Placental epithelial cell (primary cell): Measurements from ENCODE around the gene PTPRN2. TPM values are rescaled to one million over a fixed set of nuclear protein-coding genes. Genes with fewer than 3 reads are reported as not detected.

ENCODE experiments used
- small RNA-seq: library from RNA; depleted of rRNA; stranded (forward); fragments of <200 nt; gene quantifications from one replicate; pipeline ENCODE3, GENCODE V24; 2012
- total RNA-seq: library from RNA; depleted of rRNA; stranded (reverse); fragments of >200 nt; gene quantifications from 2 replicates; pipeline ENCODE4 v1.2.3, GENCODE V29; 2012

The PTPRN2 gene
- total RNA-seq = under 0.01 and 0.11 TPM in 2 replicates

DNA sequence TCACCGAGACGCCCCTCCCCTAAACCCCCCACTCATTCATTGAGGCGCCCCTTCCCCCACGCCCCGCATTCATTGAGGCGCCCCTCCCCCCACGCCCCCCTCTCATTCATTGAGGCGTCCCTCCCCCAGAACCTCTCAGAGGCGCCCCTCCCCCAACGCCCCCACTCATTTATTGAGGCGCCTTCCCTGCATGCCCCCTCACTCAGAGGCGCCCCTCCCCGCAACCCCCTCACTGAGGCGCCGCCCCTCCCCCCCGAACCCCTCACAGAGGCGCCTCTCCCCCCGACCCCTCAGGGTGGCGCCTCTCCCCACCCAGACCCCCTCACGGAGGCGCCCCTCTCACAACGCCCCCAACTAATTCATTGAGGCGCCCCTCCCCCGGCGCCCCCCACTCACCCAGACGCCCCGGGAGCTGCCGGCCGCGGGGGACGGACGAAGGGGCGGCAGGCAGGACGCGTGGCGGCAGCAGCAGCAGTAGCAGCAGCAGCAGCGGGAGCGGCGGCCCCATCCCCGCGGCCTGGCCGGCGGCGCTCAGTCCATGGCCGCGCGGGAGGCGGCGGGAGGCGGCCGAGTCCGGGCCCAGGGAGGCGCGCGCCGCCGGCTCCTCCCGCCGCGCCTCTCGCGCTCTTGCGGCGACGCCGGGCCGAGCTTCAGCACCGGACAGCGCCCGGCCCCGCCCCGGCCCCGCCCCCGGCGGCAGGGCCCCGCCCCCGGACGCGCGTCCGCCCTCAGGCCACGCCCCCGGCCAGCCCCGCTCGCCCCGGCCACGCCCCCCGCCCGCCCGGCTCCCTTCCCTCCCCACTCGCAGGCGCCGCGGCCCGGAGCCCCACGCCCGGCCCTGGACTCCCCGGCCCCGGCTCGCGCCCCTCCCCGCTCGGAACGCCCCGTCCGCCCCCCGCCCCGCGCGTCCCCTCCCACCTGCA lies at the start of gene PTPRN2:
Gene PTPRN2 (minus strand): TSS at position 662 of the 923 bp plus-strand sequence.

Small RNAs within 50 kb of the gene (small RNA-seq; reads per million reads assigned to genes)
- gene MIR153-2 (not detected), gene MIR5707 (not detected), gene MIR595 (not detected), gene THAP5P1 (not detected)

Other genes with a start within 250 kb of the PTPRN2 start
- 9.0 and 13.4 TPM in 2 replicates for gene NCAPG2, start 117.0 kb upstream of the PTPRN2 start, total RNA-seq
- gene ESYT2, start 241.7 kb upstream of the PTPRN2 start, total RNA-seq = 83.6 and 138 TPM in 2 replicates